K562 (cell line): ENCODE data around the gene HSDL1.

Source experiments
- BRF2 ChIP-seq: IDR thresholded peaks from 3 replicates; pipeline ENCODE4 v1.6.1; 2011; ENCODE audit warnings: borderline replicate concordance, mild to moderate bottlenecking; ENCODE audit not compliant: insufficient read length, insufficient read depth
- CTCF ChIP-seq, 3 experiments: IDR thresholded peaks in 2 of 3; conservative IDR thresholded peaks in 1 of 3; 2 replicates each; pipeline ENCODE4 v1.5.1; 2011 to 2012; ENCODE audit warnings: low read length in 3 of 3, mild to moderate bottlenecking in 3 of 3, control low read depth in 2 of 3, improper control_type of control experiment in 1 of 3, inconsistent platforms in 1 of 3, low read depth in 1 of 3, mixed read lengths in 1 of 3, moderate library complexity in 1 of 3; ENCODE audit not compliant: insufficient read depth in 2 of 3
- EZH2 ChIP-seq: IDR thresholded peaks from 2 replicates; pipeline ENCODE4 v1.6.1; 2012; ENCODE audit warnings: low read depth, mild to moderate bottlenecking, inconsistent platforms, low read length, borderline replicate concordance
- MLLT1 ChIP-seq, 2 experiments: fragments of 450-650 bp; IDR thresholded peaks; 2 replicates each; pipeline ENCODE4 v1.6.1; 2016
- MYNN ChIP-seq, 2 experiments: sonication (generic); formaldehyde crosslinking in 1 of 2; IDR thresholded peaks; 2 replicates each; pipeline versions ENCODE4 v1.5.0 to v1.6.1; 2016 to 2020; ENCODE audit warnings: antibody characterized with exemption in 1 of 2, missing genetic modification reagents in 1 of 2
- NKRF ChIP-seq: fragments of 450-650 bp; IDR thresholded peaks from 2 replicates; pipeline ENCODE4 v1.6.1; 2016; ENCODE audit warnings: borderline replicate concordance
- NRF1 ChIP-seq, 2 experiments: fragments of 450-650 bp; IDR thresholded peaks in 1 of 2; conservative IDR thresholded peaks in 1 of 2; 2 replicates each; pipeline ENCODE4 v1.6.1; 2014; ENCODE audit warnings: mild to moderate bottlenecking in 2 of 2
- ZNF174 ChIP-seq: fragments of 250-450 bp; sonication (Bioruptor Pico); IDR thresholded peaks from 2 replicates; pipeline ENCODE4 v1.4.0; 2020; ENCODE audit warnings: mild to moderate bottlenecking

- TF ChIP-seq BRF2 (no peak), NRF1 (conservative IDR thresholded peaks at IDR 0.05 in 1 of 2, IDR thresholded peaks at IDR 0.05 in 1 of 2) (no peak), NKRF (no peak), ZNF174 (CRISPR knock-in tag) (no peak), EZH2 (no peak), MLLT1 (IDR thresholded peaks at IDR 0.05) (no peak), CTCF (IDR thresholded peaks at IDR 0.05 in 2 of 3, conservative IDR thresholded peaks at IDR 0.05 in 1 of 3; ENCODE audit: insufficient read depth in 2 of 3, low read depth in 1 of 3, low read length in 3 of 3) (no peak), MYNN (IDR thresholded peaks at IDR 0.05) (no peak), MYNN (CRISPR knock-in tag; IDR thresholded peaks at IDR 0.05) (no peak)
Measured at GRCh38 chr16:84179612-84180320, 34.8 kb upstream of the HSDL1 start.
